ENCODE results near the gene ZDHHC12. TPM values are rescaled to one million over a fixed set of nuclear protein-coding genes. Genes with fewer than 3 reads are reported as not detected.
"Not testable (repeated sequence)": the region's sequence is repeated elsewhere in the genome, so short reads cannot be mapped to it uniquely, and the experiment has no call there.

The ZDHHC12 gene
- total RNA-seq, 6 donors from 2014 or later: 21.7 to 70.1 (median 50.6) TPM

GRCh38 chr9:128702445-128702948 is 21.4 kb downstream of the ZDHHC12 start, which contains the start of gene PKN3:
TSS of gene PKN3 (plus strand) at chr9:128702503. CDS start at chr9:128702916, 413 bp downstream.
- Histone ChIP-seq H3K27ac (peak within 1 kb of the TSS; percentile 84 to 93 (median 88)), H3K27me3 (no peaks in the 10 kb centered on the region), H3K4me1 (peaks cover 3 to 26% (median 18%) of the 10 kb centered on the region in 4 donors), H3K9me3 (no peaks in the 10 kb centered on the region), H3K4me3 (peak within 1 kb of the TSS; percentile 75 to 86 (median 84)), H3K36me3 (peaks cover 0 to 11% (median 4%) of the 10 kb centered on the region in 4 donors)
- peak; percentile 85 to 96 for DNase-seq
- peak; percentile 91 to 94 for ATAC-seq (ENCODE audit: low FRiP score in 2 of 2)
- TF ChIP-seq POLR2A (IDR thresholded peaks at IDR 0.05) (peak in 2 of 4 donors; percentile 13 to 46), CTCF (IDR thresholded peaks at IDR 0.05) (peak; percentile 85 to 96 (median 94)), POLR2AphosphoS5 (IDR thresholded peaks at IDR 0.05) (peak in 1 of 2 donors; percentile 12), EP300 (IDR thresholded peaks at IDR 0.05) (no peak)
- 0% methylated on average over 8 of the region's 65 CpGs; no CpG with 5 or more reads in 1 of the 2 donors for WGBS, 2 donors

- Histone ChIP-seq H3K36me3 (peaks cover 0 to 13% (median 4%) of the 10 kb centered on the region in 4 donors), H3K4me1 (peaks cover 3 to 26% (median 18%) of the 10 kb centered on the region in 4 donors), H3K27ac (no peak overlapping the region), H3K4me3 (no peak overlapping the region), H3K27me3 (no peaks in the 10 kb centered on the region), H3K9me3 (no peaks in the 10 kb centered on the region)
- TF ChIP-seq POLR2A (IDR thresholded peaks at IDR 0.05): no peak
- TF ChIP-seq EP300 (IDR thresholded peaks at IDR 0.05): no peak
- TF ChIP-seq CTCF (IDR thresholded peaks at IDR 0.05): no peak
- no peak for TF ChIP-seq POLR2AphosphoS5 (IDR thresholded peaks at IDR 0.05)
- 75 to 80% methylated on average over 10 of the region's 10 CpGs for WGBS, 2 donors
- DNase-seq (no peak), ATAC-seq (ENCODE audit: low FRiP score in 2 of 2) (no peak)
These were observed 22.6 kb downstream of the ZDHHC12 start for GRCh38 chr9:128701227-128701854.

- not testable (repeated sequence) for H3K27me3 ChIP-seq; ATAC-seq (ENCODE audit: low FRiP score in 2 of 2); H3K9me3 ChIP-seq; H3K27ac ChIP-seq; DNase-seq; H3K4me3 ChIP-seq
- WGBS, 2 donors: 94 to 98% methylated on average over 30 of the region's 30 CpGs
- H3K36me3 ChIP-seq: peaks cover 12 to 28% (median 18%) of the 10 kb centered on the region in 4 donors
- H3K4me1 ChIP-seq: peaks cover 1 to 24% (median 17%) of the 10 kb centered on the region in 4 donors
These were observed 24.7 kb downstream of the ZDHHC12 start for GRCh38 chr9:128699096-128699795.

GRCh38 chr9:128696923-128697707 is 26.8 kb downstream of the ZDHHC12 start:
- peak overlapping the region in 1 of 4 donors; percentile 6 for H3K27ac ChIP-seq
- TF ChIP-seq POLR2A (IDR thresholded peaks at IDR 0.05) (no peak), POLR2AphosphoS5 (IDR thresholded peaks at IDR 0.05) (no peak), CTCF (IDR thresholded peaks at IDR 0.05) (no peak), EP300 (IDR thresholded peaks at IDR 0.05) (no peak)
- peaks cover 26 to 50% (median 35%) of the 10 kb centered on the region in 4 donors for H3K36me3 ChIP-seq
- ATAC-seq (ENCODE audit: low FRiP score in 2 of 2) (no peak), DNase-seq (no peak)
- peaks cover 0 to 7% (median 3%) of the 10 kb centered on the region in 4 donors for H3K4me1 ChIP-seq
- H3K27me3 ChIP-seq: no peaks in the 10 kb centered on the region
- WGBS, 2 donors: 77 to 79% methylated on average over 8 of the region's 8 CpGs
- H3K4me3 ChIP-seq: no peak overlapping the region
- no peaks in the 10 kb centered on the region for H3K9me3 ChIP-seq

Data from upper lobe of left lung (tissue), 6 donors.